GM19035 (cell line): ENCODE data around the gene RAB26.
"Not testable (repeated sequence)": the region's sequence is repeated elsewhere in the genome, so short reads cannot be mapped to it uniquely, and the experiment has no call there.

Source experiments
- ATAC-seq: cut with Tn5 transposase; IDR thresholded peaks from one replicate; pipeline ENCODE4 v1.9.1; 2021; ENCODE audit not compliant: unreplicated experiment

RAB26 gene

DNA sequence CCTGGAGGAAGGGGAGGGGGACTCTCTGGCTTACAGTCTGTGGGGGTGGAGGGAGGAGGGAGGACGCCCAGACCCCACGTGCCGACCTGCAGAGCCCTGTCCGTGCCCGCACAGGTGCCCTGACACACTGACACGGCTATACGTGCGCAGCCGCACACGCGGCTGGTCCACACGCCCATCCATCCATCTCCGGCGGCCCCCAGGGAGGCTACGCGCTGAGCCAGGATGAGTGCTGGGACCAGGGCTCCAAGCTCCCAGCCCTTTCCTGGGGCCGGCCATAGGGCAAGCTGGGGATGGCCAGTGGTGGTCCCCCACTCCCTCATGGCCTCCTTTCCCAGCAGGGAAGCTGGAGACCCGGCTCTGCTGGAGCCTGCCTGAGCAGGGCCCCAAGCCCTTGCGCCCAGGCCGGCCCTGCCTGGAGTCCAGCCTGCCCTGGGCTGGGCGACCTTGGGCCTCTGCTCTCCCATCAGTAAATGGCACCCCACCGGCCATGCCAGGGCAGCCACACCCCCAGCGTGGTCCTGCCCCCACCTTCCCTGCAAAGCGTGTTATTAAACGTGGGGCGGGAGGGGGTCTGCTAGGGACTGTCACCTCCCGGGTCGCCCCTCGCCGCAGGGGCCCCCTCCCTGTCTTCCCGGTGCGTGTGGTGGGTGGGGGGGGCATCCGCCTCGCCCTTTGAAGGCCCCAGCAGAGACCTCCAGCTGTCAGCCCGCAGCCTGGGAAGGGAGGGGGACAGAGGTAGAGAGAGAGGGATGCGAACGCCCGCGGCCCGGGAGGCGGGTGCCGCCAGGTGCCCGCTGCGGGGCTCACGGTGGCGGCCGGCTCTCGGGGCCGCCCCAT lies 47.1 kb downstream of the RAB26 start:
- no peak for ATAC-seq

DNA sequence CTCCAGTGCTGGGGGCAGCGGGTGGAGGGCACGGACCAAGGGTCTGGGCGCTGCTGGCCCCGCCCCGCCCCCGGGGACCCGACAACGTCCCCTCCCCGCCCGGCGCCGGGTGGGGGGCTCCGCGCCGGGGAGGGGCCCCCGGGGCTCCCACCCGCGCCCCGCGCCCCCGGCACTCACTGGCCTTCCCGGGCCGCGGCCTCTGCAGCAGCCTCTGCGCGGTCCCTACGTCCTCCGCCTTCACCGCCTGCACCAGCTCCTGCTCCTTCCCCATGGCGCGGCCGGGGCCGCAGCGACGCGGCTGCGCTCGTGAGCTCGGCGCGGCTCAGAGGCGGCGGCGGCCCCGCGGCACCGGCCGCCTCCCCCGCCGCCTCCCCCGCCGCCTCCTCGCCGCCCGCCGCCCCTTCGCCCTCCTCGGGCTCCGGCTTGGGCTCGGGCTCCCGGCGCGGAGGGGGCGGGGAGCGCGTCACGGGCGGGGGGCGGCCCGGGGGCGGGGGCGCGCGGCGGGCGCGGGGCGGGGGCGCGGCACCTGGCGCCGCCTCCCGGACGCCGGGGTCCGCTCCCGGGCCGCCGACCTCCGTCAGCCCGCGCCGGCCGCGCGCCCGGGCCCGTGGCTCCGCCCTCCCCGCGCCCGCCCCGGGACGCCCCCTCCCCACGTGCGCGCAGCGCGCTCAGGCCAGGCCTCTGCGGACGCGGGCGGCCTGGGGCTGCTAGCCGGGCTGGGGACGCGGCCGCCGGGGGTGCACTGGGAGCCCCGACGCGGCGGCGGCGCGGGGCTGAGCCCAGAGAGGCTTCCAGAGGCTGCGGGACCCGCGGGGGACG lies 47.9 kb downstream of the RAB26 start, which contains the start of gene CASKIN1:
Gene CASKIN1, minus strand, starts transcription at position 444 of the 819 bp plus-strand sequence. Its CDS starts 173 bp downstream, at position 271.
- no peak for ATAC-seq

DNA sequence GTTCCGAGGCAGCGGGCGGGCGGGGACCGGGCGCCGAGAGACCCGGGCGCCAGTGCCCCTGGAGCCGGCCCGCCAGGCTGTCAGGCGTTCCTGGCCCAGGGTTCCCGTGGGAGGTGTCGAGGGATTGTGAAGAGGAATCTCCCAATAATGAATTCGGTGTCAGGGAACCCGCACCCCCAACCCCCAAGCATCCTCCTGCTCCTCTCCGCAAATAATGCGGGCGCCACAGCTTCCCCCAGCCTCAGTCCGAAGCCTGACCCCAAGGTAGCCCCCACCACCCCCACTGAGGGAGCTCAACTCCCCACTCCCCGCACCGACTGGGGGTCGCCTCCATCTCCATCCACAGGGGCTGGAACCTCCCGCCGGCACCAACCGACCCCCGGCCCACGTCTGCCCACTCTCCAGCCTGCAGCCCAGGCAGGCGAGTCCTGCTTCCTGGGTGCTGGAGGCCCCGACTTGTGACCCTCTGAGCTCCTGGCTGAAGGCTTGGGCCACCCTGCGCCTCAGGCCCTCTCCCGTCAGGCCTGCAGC lies 48.6 kb downstream of the RAB26 start:
- ATAC-seq: no peak

DNA sequence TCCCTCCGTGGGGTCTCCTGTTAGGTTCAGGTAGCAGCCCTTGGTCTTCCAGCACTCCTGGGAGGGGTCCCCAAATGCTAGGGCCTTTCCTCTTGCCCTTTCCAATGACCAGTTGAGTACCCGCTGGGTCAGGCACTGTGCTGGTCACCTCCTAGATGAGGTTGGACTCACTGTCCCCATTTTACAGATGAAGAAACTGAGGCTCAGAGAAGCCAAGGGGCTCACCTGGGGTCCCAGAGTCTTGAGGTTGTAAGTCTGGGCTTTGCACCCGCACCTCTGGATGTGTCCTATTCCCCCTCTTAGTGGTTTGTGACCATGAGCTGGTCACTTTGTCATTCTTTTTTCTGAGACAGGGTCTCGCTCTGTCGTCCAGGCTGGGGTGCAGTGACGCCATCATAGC lies 49.3 kb downstream of the RAB26 start:
- ATAC-seq: no peak

DNA sequence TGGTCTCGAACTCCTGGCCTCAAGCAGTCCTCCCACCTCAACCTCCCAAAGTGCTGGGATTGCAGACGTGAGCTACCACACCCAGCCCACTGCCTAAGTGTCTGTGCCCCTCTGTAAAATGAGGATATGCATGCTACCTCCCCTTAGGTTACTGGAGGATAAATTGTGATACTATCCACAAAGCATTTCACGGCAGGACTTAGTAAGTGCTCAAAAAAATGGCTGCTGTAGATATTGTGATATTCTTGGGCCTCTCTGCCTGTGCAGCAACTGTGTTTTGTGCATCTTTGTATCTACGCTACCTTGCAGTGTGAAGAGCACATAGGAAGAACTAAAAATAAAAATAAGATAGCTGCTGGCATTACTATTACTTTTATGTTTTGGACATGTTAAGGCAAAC lies 49.9 kb downstream of the RAB26 start:
- no peak for ATAC-seq

DNA sequence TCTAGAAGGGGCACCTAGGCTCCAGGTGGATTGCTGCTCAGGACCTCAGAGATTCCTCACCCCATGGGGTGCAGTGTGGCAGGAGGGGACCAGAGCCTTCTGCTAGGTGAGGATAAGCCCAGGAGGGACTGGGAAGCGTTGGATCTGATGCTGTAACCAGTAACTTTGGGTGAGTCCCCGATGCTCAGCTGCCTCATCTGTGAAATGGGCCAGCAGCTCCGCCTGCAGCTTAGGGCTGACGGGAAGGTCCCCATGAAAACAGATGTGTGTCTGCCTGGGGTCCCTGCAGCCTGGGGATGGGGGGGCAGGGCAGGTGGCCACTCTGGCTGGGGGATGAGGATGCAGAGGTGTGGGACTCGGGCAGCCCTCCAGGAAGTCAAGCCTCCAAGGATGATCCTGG lies 50.7 kb downstream of the RAB26 start:
- ATAC-seq: no peak

DNA sequence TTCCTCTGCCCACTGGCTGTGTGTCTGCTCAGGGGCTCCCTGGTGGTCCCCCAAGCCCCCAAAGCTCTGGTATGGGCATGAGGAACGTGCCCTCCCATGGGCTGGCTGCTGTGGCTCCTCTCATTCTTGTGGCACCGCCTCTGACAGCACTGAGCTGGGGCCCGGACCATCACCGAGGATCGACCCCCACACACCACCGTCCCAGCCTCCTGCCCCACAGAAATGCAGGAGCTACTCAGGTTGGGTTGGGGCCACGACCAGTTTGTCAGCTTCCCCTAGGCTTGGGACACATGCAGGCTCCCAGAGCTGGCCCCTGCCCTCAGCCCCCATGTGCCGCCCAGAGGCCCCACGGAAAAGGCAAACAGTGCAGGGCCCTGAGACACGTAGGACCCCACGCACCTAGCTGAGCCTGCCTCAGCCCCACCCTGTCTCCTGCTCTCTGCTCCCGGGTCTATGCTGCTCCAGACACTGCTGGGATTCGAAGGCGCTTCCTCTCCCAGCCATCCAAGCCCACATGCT lies 51.3 kb downstream of the RAB26 start:
- ATAC-seq: no peak

DNA sequence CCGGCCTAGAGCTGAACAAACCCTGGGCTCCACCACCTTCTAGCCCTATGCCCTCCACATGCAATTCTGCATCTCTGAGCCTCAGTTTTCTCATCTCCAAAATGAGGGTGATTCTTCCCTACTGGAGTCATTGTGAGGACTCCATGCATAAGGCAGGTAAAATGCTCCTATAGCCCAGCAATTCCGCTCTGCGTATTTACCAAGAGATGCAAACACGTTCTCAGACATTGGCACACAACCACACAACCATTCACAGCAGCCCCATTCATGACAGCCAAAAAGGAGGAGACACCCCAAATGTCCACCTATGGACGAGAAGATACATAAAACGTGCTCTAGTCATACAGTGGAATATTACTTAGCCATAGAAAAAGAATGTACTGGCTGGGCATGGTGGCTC lies 51.9 kb downstream of the RAB26 start:
- no peak for ATAC-seq

DNA sequence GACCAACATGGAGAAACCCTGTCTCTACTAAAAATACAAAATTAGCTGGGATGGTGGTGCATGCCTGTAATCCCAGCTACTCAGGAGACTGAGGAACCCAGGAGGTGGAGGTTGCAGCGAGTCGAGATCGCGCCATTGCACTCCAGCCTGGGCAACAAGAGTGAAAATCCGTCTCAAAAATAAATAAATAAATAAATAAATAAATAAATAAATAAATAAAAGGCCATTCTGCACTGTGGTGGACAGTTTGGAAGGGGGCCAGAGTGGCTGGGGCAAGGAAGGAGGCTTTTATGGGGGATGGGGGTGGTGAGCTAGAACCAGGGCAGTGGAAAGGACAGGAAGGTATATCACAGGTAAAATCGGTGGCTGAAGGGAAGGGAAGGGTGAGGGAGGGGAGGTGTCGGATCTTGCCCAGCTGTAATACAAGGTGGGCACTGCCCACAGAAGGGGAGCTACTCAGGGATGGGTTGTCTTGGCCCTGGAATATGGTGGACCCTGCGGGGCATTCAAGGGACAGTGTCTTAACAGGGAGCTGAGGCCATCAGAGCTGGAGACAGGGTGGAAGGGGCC lies 54.8 kb downstream of the RAB26 start:
- ATAC-seq: not testable (repeated sequence)
